HG03521 (cell line): ENCODE measurements around the gene VPS9D1.
"Not testable (repeated sequence)": the region's sequence is repeated elsewhere in the genome, so short reads cannot be mapped to it uniquely, and the experiment has no call there.

Experiments
- ATAC-seq: cut with Tn5 transposase; IDR thresholded peaks from one replicate; pipeline ENCODE4 v1.9.1; 2021; ENCODE audit warnings: mild to moderate bottlenecking, moderate library complexity; ENCODE audit not compliant: unreplicated experiment

The VPS9D1 gene

DNA sequence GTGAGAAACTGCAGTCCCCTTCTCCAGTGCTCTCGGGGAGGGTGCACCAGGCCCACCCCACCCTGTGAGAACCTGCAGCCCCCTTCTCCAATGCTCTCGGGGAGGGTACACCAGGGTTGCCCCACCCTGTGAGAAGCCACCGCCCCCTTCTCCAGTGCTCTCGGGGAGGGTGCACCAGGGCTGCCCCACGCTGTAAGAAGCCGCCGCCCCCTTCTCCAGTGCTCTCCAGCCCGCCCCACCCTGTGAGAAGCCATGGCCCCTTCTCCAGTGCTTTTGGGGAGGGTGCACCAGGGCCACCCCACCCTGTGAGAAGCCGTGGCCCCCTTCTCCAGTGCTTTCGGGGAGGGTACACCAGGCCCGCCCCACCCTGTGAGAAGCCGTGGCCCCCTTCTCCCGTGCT lies 50.9 kb downstream of the VPS9D1 start:
- ATAC-seq = no peak

- ATAC-seq = no peak
These were observed 51.9 kb downstream of the VPS9D1 start for GRCh38 chr16:89668790-89669158.

- ATAC-seq = no peak
These were observed 53.1 kb downstream of the VPS9D1 start for GRCh38 chr16:89667633-89668032.

DNA sequence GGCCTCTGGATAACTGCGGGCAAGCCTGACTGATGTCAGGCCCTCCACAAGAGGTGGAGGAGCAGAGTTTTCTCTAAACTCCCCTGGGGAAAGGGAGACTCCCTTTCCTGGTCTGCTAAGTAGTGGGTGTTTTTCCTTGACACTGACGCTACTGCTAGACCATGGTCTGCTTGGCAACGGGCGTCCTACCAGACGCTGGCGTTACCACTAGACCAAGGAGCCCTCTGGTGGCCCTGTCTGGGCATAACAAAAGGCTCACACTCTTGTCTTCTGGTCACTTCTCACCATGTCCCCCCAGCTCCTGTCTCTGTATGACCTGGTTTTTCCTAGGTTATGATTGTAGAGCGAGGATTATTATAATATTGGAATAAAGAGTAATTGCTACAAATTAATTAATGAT lies 53.7 kb downstream of the VPS9D1 start:
- ATAC-seq = not testable (repeated sequence)

DNA sequence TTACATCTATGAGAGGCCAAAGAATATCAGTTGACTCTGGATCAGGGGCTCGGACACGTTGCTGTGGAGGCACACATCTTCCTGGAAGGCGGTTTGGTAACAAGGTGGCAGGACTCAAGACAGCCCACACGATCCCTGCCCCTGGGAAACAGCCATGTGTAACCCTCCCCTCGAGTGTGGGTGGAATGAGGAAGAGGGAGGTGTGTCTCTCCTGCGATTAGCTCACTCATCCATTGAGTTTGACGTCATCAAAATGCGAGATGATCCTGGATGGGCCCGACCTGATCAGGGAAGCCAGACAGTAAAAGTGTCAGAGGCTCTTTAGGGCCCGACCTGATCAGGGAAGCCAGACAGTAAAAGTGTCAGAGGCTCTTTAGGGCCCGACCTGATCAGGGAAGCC lies 56.5 kb downstream of the VPS9D1 start:
- ATAC-seq = not testable (repeated sequence)

- ATAC-seq = no peak
These were observed 59.5 kb downstream of the VPS9D1 start for GRCh38 chr16:89661215-89661614.

GRCh38 chr16:89660146-89660545 lies 60.6 kb downstream of the VPS9D1 start:
- no peak for ATAC-seq

- ATAC-seq = no peak
These were observed 62.3 kb downstream of the VPS9D1 start for GRCh38 chr16:89658221-89658879.

DNA sequence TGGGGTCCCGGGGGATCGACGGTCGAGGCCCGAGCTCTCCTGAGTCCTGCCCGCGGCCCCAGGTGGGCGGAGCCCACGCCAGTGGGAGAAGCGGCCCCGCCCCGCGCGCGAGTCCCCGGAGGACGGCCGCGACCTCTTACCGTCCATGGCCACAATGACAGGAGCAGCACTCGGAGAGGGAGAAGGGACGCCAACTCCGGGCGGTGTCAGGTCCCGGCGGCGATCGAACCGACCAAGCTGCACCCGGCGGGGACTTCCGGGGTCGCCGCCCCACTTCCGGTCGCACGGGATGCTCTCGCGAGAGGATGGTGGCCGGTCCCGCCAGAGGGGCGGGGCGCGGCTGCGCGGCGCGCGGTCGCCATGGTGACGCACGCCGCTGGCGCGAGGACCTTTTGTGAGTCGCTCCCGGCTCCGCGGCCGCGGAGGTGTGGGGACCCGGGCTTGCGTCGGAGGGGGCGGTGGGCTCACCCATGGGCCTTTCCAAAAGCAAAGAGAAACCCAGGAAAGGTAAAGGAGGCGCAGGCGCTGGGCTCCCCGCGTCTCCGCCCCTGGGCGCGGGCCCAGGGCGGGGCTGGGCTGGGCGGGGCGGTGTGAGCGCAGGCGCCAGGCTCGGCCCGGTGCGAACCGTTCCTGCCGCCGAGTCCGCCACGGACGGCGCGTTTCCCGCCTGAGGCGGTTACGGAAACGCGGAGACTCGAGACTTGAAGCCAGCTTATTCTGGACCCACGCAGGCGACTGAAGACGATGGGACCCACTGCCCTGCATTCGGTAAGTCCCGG lies 63.1 kb downstream of the VPS9D1 start, which contains the start of the genes CHMP1A and SPATA33:
Gene CHMP1A (minus strand): TSS at position 267 of the 779 bp plus-strand sequence. CDS start 120 bp downstream, at position 147.
Gene SPATA33 (plus strand): TSS at position 395 of the 779 bp plus-strand sequence. CDS start 76 bp downstream, at position 471.
- ATAC-seq = peak; percentile 88
